NCI-H2171 (cell line): Measurements from ENCODE around the gene ACOXL.

Experiments used
- DNase-seq: peaks from one replicate; lab custom pipeline; 2025; lab: John Stamatoyannopoulos, UW

ACOXL gene

DNA sequence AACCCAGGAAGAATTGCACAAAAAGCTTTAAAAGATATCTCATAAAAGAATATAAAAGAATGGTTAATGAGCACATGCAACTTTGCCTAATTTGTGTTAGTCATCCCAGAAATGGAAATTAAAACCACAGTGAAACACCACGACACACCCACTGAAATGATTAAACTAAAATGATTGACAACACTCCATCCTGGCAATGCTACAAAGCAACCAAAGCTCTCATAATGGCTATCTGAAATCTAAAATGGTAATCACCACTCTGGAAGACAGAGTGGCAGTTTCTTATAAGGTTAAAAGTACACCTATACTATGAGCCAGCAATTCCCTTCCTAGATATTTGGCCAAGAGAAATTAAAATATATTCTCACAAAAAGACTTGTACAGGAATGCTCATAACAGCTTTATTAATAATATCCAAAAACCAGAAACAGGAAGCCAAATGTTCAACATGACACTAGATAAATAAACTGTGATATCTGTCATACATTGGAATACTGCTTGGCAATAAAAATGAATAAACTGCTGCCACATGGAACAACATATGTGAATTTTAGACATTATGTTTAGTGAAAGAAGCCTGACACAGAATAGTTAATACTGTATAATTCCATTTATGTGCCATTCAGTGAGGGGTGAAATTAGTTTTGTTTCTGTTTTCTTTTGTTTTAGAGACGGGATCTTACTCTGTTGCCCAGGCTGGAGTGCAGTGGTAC, 283.1 kb downstream of the ACOXL start:
- DNase-seq: no peak

DNA sequence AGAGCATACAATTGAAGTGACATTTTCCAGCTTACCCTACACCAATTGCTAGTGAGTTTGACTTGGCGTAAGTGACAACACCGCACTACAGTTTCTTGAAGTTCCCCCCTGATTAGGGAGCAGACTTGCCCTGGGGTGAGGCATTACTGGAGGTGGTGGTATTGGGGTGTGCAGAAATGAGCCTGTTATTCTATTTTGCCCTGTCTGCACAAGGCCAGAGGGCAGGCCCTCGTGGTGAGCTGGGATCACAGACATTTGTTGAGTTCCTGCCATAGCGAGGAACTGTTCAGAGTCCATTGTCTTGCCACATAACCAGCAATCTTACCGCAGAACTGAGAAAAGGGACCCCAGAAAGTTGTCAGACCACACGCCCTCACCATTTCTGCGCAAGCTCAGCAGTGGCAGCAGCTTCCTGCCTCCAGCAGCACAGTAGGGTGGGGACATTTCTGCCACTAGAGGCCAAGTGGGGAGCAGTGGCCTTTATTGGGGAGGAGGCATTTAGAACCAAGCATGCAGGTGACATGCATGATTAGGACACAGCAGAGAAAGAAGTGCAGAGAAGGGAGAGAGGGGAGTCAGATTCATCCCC, 284.8 kb downstream of the ACOXL start:
- DNase-seq: no peak

DNA sequence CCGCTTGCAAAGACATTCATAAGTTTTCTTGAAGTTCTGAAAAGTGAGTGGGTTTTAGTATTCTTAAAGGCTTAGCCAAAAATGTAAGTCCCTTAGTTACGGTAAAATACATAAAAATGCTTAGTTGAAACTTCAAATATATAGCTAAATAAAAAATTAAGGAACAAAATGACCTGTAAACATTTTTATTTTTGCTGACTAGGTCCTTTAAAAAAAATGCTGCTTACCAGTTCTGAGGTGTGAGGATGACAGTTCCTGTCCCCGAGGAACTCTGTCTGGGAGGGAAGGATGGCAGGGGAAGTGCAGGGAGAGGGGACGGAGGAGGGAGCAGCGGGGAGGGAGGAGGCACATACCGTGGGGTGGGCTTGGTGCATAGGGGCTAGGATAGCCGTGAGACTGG, 285.5 kb downstream of the ACOXL start:
- no peak for DNase-seq

DNA sequence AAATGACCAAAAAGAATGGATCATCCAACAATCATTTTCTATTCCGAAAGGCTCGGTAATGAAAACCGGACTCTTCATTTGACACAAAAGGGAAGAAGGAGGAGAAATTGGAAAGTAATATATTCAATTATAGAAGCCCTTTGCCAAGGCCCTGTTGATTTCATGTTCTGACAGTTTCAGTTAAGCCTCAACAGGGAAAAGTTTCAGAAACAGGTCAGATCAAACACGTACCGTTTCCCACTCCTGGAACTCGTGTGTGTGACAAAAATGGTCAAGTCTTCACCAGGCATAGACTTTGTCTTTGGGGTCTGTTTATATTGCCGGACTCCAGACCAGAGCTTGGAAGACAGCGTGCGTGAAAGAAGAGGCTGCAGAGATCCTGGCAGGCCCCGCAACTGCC, 287.0 kb downstream of the ACOXL start:
- no peak for DNase-seq

DNA sequence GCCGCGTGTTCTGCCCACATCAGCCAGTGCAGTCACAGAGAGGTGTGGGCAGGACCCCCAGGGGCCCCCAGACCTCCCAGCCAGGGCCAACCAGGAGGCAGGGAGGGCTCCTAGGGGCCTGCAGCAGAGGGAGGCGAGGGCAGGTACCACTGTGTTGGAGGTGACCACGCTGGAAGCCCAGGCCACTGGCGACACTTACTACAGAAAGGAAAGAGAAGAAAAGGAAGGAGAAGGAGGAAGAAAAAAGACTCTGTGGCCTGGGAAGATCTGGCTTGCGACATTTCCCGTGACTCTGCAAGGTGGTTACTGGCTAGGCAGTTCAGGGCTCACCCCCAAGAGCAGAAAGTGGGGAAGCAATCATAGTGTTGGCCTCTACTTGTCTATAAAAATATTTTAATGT, 290.3 kb downstream of the ACOXL start:
- no peak for DNase-seq

DNA sequence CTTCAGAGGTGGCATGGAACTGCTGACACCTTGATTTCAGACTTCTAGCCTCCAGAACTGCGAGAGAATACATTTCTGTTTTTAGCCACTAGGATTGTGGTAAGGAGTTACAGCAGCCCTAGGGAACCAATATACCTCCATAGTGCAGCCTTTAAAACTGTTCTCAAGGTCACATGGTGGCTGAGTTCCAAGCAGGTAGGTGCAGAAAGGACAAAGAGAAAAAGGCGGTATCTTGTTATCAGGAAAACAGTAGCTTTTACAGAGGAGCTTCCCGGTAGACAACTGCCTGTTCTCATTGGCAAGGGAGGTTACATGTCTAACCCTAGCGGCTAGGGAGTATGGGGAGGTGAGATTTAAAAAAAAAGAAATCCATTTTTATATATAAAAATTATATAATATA, 292.1 kb downstream of the ACOXL start:
- DNase-seq: no peak

DNA sequence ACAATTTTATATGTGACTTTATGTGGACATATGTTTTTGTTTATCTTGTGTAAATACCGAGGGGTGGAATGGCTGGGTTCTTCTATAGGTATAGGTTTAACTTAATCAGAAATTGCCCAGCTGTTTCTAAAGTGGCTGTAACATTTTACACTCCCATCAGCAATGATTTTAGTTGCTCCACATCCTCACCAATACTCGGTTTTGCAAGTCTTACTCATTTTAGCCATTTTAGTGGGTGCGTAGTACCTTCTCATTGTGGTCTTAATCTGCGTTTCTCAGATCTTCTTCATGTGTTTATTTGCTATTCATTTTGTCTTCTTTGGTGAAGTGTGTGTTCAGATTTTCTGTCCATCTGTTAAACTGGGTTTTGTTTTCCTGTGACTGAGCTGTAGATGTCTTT, 292.9 kb downstream of the ACOXL start:
- DNase-seq: no peak

DNA sequence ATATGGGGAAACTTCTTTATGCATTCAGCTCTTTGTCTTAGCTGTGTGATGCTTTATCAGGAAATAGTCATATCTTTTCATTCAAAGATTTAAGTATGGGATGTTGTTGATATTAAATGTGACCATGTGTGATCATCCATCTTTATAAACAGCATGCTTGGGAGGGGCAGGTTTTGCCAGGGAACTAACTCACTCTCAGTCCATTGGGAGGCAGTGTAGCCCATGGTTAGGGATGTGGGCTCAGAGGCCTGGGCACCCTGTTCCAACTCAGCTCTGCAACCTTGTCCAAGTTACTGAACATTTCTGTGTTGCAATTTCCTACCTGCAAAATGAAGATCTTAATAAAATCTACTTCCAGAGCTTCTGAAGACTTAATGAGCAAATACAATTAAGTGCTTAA, 296.3 kb downstream of the ACOXL start:
- DNase-seq: no peak

DNA sequence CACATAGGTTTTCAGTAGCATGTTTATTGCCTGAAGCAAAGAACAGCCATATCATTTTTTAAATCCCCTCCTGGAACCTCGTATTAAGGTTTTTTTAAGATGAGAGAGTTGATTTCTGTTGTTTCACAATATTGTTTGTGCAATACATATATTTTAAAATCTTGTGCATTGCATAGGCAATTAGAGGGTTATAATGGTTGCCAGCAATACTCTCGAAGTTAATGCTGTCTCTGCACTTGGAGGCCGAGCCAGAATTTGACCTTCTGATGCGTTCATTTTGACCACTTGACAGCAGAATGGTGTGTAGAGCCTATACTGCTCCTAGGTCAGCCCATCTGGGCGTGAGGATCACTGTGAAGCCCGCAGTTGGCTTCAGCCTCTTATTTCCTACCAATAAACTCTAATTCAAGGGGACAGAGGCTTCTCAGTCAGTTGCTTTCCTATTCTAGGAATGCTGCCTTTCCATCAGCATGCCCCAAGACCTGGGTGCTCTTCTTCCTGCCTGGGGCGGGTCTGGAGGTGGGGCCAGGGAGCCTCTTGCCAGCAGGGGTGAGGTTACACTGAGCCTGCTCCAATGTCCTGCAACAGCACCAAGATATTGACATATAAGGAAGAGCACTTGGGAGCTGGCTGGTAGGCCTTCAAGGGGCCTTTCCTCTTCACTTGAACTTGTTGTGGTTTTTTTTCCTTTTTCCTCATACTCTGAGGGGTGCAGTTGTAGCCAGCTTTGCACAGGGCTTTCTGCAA, 297.0 kb downstream of the ACOXL start:
- no peak for DNase-seq

DNA sequence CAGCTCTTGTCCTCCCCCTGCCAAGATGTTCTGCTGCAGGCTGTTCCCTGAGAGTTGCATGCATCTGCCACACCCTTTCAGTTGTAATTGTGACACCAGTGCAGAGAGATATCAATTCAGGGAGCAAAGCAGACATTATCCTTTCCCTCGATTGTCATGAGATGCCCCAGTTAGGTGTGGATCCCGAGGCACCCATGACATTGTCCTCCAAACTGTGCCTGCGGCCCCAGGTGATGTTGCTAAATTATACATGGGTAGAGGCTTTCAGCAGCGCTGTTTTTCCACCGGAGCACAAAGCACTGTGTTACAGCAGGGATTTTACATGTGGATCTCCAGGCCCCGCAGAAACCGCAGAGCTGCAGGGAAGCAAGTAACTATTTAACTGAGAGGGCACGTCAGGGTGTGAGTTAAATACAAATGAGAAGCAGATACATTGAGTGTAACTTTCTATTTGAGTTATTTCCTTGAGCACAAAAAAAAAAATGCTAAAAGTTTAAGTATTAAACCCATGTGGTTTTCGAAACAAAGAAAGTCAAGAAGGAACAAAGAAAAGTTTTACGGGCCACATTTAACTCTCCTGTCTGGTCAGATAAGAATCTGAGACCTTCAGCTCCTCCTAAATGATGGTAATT, 298.0 kb downstream of the ACOXL start:
- DNase-seq: no peak

DNA sequence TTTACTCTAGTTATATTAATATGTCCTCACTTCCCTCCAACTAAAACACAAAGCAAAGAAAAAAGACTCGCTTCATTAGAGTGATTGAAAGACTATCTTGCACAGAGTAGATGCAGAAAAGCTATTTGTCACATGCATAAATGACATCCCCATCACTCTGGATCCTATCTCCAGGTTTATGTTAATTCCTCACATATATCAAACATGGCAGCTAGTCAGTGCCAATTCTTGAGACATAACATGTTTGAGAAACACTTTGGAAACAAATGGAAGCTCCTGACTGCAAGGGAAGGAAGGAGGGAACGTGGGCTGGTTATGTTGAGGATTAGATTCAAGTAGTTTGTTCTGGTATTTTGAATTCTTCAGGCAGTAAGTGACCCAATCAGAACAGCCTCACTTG, 298.6 kb downstream of the ACOXL start:
- DNase-seq: no peak

DNA sequence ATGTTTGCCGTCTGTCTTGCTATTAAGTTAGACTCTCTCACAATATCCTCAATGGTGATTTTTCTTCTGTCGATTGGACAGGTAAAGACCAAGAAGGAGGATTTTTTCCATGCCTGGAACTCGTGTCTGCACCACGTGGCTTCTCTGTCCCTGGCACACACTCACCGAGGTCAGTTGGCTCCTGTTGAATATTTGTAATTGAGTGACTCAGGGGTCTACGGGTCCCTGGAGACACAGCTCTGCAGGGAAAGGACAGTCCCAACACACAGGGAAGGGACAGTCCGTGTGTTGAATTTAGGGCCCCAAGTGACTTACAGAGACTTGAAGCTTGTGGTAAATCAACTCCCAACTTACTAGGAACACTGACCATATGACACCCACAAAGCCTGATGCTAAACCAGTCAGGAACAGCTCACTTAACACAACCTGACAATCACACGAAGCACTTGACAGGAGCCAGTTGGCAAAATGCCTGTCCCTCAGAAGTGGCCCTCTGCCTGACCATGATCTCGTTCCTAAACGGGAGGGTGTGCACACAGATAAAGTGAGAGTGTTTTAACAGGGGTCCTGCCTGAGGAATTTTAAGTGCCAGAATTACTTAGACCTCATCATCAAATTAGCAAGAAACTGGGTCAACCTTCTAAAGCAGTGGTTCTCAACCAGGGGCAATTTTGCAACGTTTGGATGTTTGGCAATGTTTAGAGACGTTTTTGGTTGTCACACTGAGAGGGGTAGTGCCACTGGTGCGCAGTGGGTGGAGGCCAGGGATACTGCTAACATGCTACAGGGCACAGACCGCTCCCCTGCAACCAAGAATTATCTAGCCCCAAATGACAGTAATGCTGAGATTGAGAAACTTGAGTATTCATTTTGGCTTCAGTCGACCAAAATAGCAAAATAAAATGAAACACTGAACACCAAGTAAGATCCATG, 299.4 kb downstream of the ACOXL start:
- no peak for DNase-seq

DNA sequence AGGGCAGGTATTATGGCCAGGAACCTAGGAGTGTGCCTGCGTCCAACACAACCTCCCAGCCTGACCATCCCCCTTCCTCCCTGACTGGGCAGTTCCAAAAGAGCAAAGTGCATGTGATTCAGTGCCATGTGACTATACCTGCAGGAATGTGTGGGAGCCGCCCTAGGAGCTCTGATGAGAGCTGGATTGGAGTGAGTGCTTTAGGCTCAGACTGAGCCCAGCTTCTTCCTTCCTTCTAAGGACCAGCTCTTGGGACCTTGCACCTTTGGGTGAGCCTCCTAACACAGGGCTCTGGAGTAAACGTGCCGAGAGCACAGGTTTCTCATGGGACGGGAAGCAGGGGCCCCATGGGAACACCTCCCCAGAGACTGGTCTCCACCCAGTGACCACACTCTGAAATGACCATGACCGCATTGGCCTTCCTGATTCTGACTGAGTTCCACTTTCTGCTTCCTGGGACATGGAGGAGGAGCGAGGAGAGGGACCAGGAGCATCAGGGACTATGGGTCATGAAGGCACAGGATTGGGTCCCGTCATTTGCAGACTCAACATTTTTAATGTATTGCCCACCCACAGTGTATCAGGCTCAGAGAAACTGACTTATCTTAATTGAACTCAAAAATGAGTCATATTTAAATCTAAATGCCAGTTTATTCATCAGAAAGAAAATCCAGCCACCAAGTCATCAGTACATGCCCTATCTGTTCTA, 300.5 kb downstream of the ACOXL start:
- no peak for DNase-seq

DNA sequence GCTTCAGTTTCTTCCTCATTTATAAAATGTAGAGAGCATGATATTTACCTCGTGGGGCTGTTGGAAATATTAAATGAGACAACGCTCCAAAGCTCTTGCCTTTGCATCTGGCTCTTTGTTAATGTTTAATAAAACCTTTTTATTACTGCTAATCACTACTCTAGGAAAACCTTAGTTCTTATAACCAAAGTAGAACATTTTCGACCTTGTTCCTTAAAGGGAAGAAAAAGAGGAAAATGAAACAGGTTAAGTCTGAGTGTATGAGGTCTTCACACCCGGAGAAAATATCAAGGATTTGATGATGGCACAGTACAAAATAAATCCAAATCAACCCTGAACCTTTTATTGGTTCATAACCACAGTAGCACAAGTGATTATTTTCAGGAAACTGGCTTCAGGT, 301.8 kb downstream of the ACOXL start:
- no peak for DNase-seq

DNA sequence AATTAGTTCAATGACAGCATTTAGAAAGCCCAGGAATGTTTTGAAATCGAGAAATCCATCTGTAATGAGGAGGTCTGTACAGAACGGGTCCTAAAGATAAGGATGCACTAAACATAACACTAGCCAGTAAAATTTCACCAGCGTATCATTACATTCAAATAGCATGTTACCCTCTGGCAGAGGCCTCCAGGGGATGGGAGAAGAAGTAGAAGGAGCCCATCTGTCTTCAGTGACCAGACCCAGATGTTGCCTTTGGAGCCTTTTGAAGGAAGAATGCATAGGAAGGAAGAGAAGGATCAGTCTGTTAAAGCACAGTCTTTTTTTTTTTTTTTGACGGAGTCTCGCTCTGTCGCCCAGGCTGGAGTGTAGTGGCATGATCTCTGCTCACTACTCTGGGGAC, 302.2 kb downstream of the ACOXL start:
- DNase-seq: no peak

DNA sequence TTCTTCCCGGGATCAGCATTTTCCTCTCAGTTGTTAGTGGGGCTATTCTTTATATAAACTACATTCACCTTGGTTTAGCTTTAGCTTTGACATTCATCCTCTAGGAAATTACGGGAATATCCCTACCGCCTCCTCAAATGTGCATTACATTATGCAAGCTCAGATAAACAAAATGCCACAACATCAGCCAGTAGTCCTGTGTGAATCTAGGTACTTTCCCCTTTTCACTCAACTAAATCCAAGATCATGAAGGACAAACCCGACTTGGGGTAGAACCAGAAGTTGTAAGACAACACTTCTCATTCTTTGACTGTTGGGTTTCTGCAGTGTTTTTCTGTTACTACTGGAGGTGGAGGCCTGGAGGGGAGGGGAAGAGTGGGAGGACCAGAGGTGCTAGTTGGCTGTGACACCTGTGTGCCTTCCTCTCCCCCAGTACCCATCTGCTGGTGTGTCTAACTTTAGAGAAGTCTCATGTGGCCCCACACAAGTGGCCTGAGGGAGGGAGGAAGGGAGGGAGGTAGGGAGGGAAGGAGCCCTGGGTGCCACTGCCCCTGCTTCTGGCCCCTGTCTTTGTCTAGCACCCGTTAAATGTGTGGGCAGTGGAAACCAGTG, 303.6 kb downstream of the ACOXL start:
- no peak for DNase-seq

DNA sequence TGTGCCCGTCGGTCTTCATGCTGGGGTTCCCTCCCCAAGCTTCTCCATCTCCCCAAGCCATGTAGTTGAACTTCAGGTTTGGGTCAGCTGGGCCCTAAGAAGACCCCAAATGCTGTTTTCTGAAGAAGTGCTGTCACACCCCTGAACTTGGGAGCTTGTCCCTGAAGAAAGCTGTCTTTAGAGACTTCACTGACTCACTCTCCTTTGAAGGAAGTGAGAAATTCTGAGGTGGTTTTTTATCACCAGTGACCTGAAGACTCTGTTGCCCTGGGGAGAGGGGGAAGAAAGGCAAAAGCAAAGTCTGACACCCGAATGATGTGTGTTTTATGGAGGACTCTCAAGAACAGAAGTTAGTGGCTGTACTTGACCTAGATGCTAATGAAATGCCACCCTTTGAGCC, 304.8 kb downstream of the ACOXL start:
- DNase-seq: no peak

DNA sequence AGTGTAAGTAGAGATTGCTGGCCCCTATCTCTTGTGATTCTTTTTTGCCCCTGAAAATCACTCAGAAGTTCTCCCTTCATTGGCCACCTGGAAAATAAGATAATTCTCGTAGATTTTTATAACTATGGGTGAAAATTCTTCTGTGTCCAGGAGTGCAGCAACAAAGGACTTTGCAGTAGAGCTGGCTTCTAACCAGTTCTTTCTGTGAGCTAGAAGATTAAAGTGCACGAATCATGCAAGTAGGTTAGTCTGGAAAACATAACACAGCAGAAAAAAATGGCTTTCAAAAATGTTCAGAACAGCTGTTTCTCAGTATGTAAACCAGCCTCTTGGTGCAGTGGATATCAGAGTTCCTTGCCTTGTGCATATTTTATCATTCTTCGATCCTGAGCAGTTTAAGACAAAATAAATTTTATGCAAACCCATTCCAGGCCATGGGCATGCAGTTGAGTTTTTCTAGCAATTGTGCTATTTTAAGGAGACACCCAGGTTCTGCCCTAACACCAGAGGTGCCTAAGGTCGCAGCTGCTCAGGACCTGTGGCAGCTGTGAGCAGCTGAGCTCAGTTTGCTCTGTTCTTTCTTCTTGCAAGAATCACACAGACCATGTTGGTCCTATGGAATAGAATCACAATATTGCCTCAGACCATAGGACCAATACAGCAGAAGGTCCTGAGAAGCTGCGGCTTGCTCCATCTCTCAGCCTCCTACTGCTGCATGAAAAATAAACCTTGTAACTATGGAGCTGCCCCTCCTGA, 307.4 kb downstream of the ACOXL start:
- DNase-seq: no peak

DNA sequence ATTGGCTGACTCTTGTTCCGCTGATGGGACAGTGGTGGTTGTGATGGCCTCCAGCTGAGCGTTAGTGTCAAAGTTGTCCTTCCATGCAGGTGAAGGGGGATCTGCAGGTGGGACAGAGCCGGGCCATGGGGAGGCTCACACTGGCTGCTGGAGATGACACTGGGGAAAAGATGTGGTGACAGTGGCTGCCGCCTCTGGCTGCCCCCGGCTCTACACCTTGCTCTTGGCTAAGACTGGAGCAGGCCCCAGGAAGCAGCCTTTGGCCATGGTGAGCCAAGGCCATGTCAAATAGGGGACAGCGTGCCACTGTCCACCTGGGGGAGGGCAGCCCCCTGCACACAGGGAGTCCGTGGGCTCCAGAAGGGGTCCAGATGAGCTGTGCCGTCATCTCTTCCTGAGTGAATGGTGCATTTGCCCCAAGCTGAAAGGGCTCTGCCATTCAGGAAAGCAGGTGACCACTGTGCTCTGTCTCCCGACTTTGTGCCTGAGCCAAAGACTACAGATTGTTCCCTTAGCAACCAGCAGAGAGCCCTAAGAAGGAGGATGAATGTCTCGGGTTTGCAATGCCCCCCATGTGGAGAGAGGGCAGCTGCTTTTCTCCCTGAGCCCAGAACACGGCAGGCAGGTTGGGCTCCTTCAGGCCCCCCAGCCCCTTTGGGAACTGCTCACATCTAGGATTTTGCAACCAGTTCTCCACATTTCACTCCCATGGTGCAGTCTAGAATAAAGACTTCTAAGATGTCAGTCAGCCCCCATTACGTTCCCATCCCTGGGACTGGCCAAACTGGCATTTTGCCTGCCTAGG, 309.2 kb downstream of the ACOXL start:
- DNase-seq: no peak
